B cell (primary cell): ENCODE results near the gene OS9. TPM values are rescaled to one million over a fixed set of nuclear protein-coding genes. Genes with fewer than 3 reads are reported as not detected.
A peak's percentile ranks its signal among the peaks of the same experiment; 100 is the strongest.

ENCODE experiments used
- ATAC-seq: fragments of 200-7000 bp; cut with Tn5 transposase; one replicate; pipeline ENCODE4 v1.10.0; 2021; ENCODE audit warnings: low read depth, mild to moderate bottlenecking, moderate number of reproducible peaks, moderate library complexity
- CTCF ChIA-PET: fragments of 350-600 bp; sonication (Branson Sonifier 250); formaldehyde crosslinking; loops from one replicate; lab custom pipeline; 2021; ENCODE audit warnings: antibody characterized with exemption, inconsistent platforms; lab: Charles Lee
- POLR2A ChIA-PET: fragments of 350-600 bp; sonication (Branson Sonifier 250); formaldehyde crosslinking; loops from one replicate; lab custom pipeline; 2021; ENCODE audit warnings: antibody characterized with exemption; lab: Charles Lee
- DNase-seq: peaks from one replicate; pipeline ENCODE4 v3.0.0; 2013
- H2AFZ ChIP-seq: 2 replicates; pipeline ENCODE4 v1.6.1; 2012; ENCODE audit warnings: mild to moderate bottlenecking, low read depth, low read length; ENCODE audit not compliant: insufficient read depth, poor library complexity, severe bottlenecking
- H3K27ac ChIP-seq, 2 donors: 1 replicate in 1 of 2; 2 replicates in 1 of 2; pipeline ENCODE4 v1.5.1; 2012 to 2013; ENCODE audit warnings: low read length in 2 of 2, mild to moderate bottlenecking in 2 of 2, moderate library complexity in 1 of 2
- H3K27me3 ChIP-seq, 4 experiments: fragments of 200-600 bp in 1 of 4; sonication (generic) in 1 of 4; replicated peaks in 1 of 4; 1 replicate in 2 of 4; 2 replicates in 2 of 4; pipeline versions ENCODE4 v1.6.1 to v1.7.0; 2013 to 2016; ENCODE audit warnings: low read length in 3 of 4, mild to moderate bottlenecking in 2 of 4, mixed read lengths in 1 of 4, moderate library complexity in 1 of 4; ENCODE audit not compliant: insufficient read depth in 4 of 4, control insufficient read depth in 3 of 4; ENCODE audit errors: control extremely low read depth in 1 of 4
- H3K36me3 ChIP-seq, 2 experiments: replicated peaks in 1 of 2; 1 replicate in 1 of 2; 2 replicates in 1 of 2; pipeline versions ENCODE4 v1.6.1 to v1.7.1; 2013; ENCODE audit warnings: low read length in 1 of 2; ENCODE audit not compliant: insufficient read depth in 2 of 2, control insufficient read depth in 1 of 2; ENCODE audit errors: control extremely low read depth in 1 of 2, extremely low read depth in 1 of 2
- H3K4me1 ChIP-seq, 2 donors: fragments of 200-600 bp in 1 of 2; sonication (generic) in 1 of 2; 1 replicate in 1 of 2; 2 replicates in 1 of 2; pipeline versions ENCODE4 v1.5.1 to v1.6.1; 2013 to 2017; ENCODE audit warnings: low read length in 2 of 2; ENCODE audit not compliant: control insufficient read depth in 2 of 2, insufficient read depth in 2 of 2
- H3K4me2 ChIP-seq: replicated peaks from 2 replicates; pipeline ENCODE3; 2012; ENCODE audit warnings: mild to moderate bottlenecking, low read depth, low read length; ENCODE audit not compliant: poor library complexity, severe bottlenecking
- H3K4me3 ChIP-seq, 5 experiments: fragments of 200-600 bp in 1 of 5; sonication (generic) in 1 of 5; 1 replicate in 3 of 5; 2 replicates in 2 of 5; pipeline versions ENCODE4 v1.5.1 to v1.7.0; 2011 to 2016; ENCODE audit warnings: low read length in 4 of 5, mild to moderate bottlenecking in 4 of 5, low read depth in 2 of 5, control low read depth in 1 of 5, moderate library complexity in 1 of 5; ENCODE audit not compliant: insufficient read depth in 1 of 5; ENCODE audit errors: control extremely low read depth in 1 of 5, extremely low read depth in 1 of 5
- H3K79me2 ChIP-seq: fragments of 200-600 bp; sonication (generic); one replicate; pipeline ENCODE4 v1.6.0; 2016; ENCODE audit warnings: low read length; ENCODE audit not compliant: control insufficient read depth, insufficient read depth
- H3K9ac ChIP-seq: fragments of 200-600 bp; sonication (generic); 2 replicates; pipeline ENCODE4 v1.6.1; 2017; ENCODE audit warnings: mild to moderate bottlenecking, low read length, moderate library complexity
- H3K9me3 ChIP-seq, 3 donors: one replicate each; pipeline versions ENCODE4 v1.6.1 to v1.7.1; 2013; ENCODE audit warnings: low read length in 2 of 3; ENCODE audit not compliant: control insufficient read depth in 2 of 3, insufficient read depth in 1 of 3; ENCODE audit errors: control extremely low read depth in 1 of 3
- H4K20me1 ChIP-seq: 2 replicates; pipeline ENCODE4 v1.6.0; 2012; ENCODE audit warnings: mild to moderate bottlenecking, low read length; ENCODE audit not compliant: insufficient read depth, control insufficient read depth, poor library complexity, severe bottlenecking
- H3K27ac Mint-ChIP-seq: one replicate; pipeline ENCODE4 v1.8.0; 2021; ENCODE audit warnings: mixed read lengths
- H3K27me3 Mint-ChIP-seq: one replicate; pipeline ENCODE4 v1.8.0; 2021; ENCODE audit warnings: mixed read lengths
- H3K4me1 Mint-ChIP-seq: one replicate; pipeline ENCODE4 v1.8.0; 2021; ENCODE audit warnings: mixed read lengths
- H3K4me3 Mint-ChIP-seq: one replicate; pipeline ENCODE4 v1.8.0; 2021; ENCODE audit warnings: mixed read lengths
- H3K9me3 Mint-ChIP-seq: one replicate; pipeline ENCODE4 v1.8.0; 2022; ENCODE audit warnings: mixed read lengths; ENCODE audit not compliant: insufficient read depth
- EZH2 ChIP-seq: IDR thresholded peaks from 2 replicates; pipeline ENCODE4 v1.6.1; 2012; ENCODE audit warnings: borderline replicate concordance, low read depth, mild to moderate bottlenecking, moderate library complexity, low read length; ENCODE audit not compliant: insufficient read depth, poor library complexity, severe bottlenecking
- WGBS: methylation state at CpG from one replicate; pipeline ENCODE4 v1.1.5; 2013; ENCODE audit warnings: missing lambda C conversion rate; ENCODE audit not compliant: insufficient coverage; 5-methylcytosine and 5-hydroxymethylcytosine counted together
- intact Hi-C: fragments of 100-400 bp; cut with micrococcal nuclease; formaldehyde crosslinking; loops from one replicate; pipeline ENCODE4 v1.10.0; 2022
- polyA plus RNA-seq: library from polyadenylated mRNA; depleted of rRNA; stranded (reverse); fragments of >200 nt; gene quantifications from 2 replicates; pipeline ENCODE4 v1.2.3, GENCODE V29; 2012
- total RNA-seq, 2 donors: library from RNA; stranded (reverse); fragments of 120-200 nt in 1 of 2; gene quantifications; 1 replicate in 1 of 2; 2 replicates in 1 of 2; pipeline versions ENCODE4 v1.2.3 to v1.2.4, GENCODE V29; 2013 to 2022
- TF ChIP-seq, protein P1 (sequence below): fragments of 200-600 bp; IDR thresholded peaks from one replicate; pipeline ENCODE4 v1.8.0; 2022; ENCODE audit warnings: antibody characterized with exemption, mild to moderate bottlenecking

The OS9 gene
- total and polyA plus RNA-seq, 2 donors (not counting 1 experiment from before 2014, with no cell fraction given): 182 to 234 TPM

- Mint-ChIP-seq H3K4me1 (peaks cover 40% of the 10 kb centered on the region), H3K27ac (no peak overlapping the region), H3K27me3 (peaks cover 7% of the 10 kb centered on the region), H3K4me3 (no peak overlapping the region), H3K9me3 (no peaks in the 10 kb centered on the region)
- H3K27ac ChIP-seq: no peak overlapping the region
- intact Hi-C loops: loop anchor here (5.0 to 10.0 kb wide), 5 partner anchors 73 to 675 kb away; partner anchors contain the start of genes CTDSP2, GLI1, INHBE and MARS1
- peaks cover 18 to 35% of the 10 kb centered on the region in 2 donors for H3K4me1 ChIP-seq
- CTCF ChIA-PET: interaction anchor here (0.7 to 2.1 kb wide), 13 partner anchors 8 to 145 kb away, joined by 3 to 9 read pairs (median 5); partner anchors contain the start of genes EEF1AKMT3 and METTL1
- 50% methylated on average over 2 of the region's 3 CpGs for WGBS
- peak; percentile 56 for DNase-seq
- H3K9me3 ChIP-seq: no peaks in the 10 kb centered on the region
- ATAC-seq: no peak
- H3K36me3 ChIP-seq: peaks cover 1 to 41% of the 10 kb centered on the region in 2 experiments
- peaks cover 75% of the 10 kb centered on the region for H4K20me1 ChIP-seq
- H2AFZ ChIP-seq: no peak overlapping the region
- H3K4me3 ChIP-seq: no peak overlapping the region
- TF ChIP-seq, protein P1, sequence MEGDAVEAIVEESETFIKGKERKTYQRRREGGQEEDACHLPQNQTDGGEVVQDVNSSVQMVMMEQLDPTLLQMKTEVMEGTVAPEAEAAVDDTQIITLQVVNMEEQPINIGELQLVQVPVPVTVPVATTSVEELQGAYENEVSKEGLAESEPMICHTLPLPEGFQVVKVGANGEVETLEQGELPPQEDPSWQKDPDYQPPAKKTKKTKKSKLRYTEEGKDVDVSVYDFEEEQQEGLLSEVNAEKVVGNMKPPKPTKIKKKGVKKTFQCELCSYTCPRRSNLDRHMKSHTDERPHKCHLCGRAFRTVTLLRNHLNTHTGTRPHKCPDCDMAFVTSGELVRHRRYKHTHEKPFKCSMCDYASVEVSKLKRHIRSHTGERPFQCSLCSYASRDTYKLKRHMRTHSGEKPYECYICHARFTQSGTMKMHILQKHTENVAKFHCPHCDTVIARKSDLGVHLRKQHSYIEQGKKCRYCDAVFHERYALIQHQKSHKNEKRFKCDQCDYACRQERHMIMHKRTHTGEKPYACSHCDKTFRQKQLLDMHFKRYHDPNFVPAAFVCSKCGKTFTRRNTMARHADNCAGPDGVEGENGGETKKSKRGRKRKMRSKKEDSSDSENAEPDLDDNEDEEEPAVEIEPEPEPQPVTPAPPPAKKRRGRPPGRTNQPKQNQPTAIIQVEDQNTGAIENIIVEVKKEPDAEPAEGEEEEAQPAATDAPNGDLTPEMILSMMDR: peak; percentile 71
- no peak for TF ChIP-seq EZH2
- no peak overlapping the region for H3K9ac ChIP-seq
- POLR2A ChIA-PET: interaction anchor here (0.5 to 1.6 kb wide), 2 partner anchors 13 to 15 kb away, joined by 4 to 5 read pairs; partner anchors contain the start of genes EEF1AKMT3 and METTL1
- peaks cover 56% of the 10 kb centered on the region for H3K79me2 ChIP-seq
- H3K4me2 ChIP-seq: no peak overlapping the region
- H3K27me3 ChIP-seq: peaks cover 0 to 6% (median 2%) of the 10 kb centered on the region in 4 experiments
These were observed 65.5 kb downstream of the OS9 start for GRCh38 chr12:57759360-57759980.

DNA sequence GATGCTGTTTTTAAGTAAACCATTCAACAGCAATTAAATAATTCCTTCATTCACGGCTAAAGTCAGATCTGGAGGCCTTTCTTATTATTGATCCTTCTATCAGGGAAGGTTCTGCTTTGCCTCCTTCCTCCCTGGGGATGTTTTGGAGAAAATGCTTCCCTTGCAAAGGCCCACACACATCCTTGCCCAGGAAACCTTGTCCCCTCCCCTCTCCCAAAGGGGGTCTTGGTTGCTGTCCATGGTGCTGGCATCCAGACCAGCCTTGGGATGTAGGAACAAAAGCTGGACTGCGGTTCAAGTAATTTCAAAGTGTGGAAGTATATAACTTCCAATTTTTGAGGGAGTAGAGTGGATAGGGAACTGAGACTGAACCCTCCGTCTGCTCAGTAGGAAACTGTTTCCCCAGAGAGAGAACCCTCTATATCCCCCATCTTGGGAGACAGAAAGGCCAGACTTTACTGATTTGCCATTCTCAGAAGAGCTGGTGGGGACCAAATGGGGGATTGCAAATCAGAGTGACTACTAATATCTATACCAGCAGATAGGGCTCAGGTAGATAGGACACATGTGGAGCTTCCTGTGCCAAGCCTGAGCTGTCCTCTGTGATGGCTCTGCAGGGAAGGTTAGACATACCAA lies 66.5 kb downstream of the OS9 start:
- WGBS: 100% methylated on average over 1 of the region's 3 CpGs
- ChIA-PET POLR2A (no interaction called here), CTCF (interaction anchor here (0.6 to 2.1 kb wide), 11 partner anchors 12 to 172 kb away, joined by 3 to 9 read pairs (median 5); partner anchors contain the start of genes EEF1AKMT3 and METTL1)
- Histone ChIP-seq H4K20me1 (peaks cover 79% of the 10 kb centered on the region), H3K27ac (no peak overlapping the region), H3K4me1 (peaks cover 26 to 42% of the 10 kb centered on the region in 2 donors), H3K36me3 (peaks cover 1 to 41% of the 10 kb centered on the region in 2 experiments), H3K9me3 (peaks cover 0 to 6% (median 0%) of the 10 kb centered on the region in 3 donors), H2AFZ (no peak overlapping the region), H3K79me2 (peaks cover 65% of the 10 kb centered on the region), H3K9ac (no peak overlapping the region), H3K4me2 (no peak overlapping the region), H3K4me3 (no peak overlapping the region), H3K27me3 (peaks cover 0 to 16% (median 7%) of the 10 kb centered on the region in 4 experiments)
- peaks cover 14% of the 10 kb centered on the region for H3K27me3 Mint-ChIP-seq
- no peaks in the 10 kb centered on the region for H3K9me3 Mint-ChIP-seq
- H3K4me1 Mint-ChIP-seq: peaks cover 47% of the 10 kb centered on the region
- no peak overlapping the region for H3K27ac Mint-ChIP-seq
- no peak for ATAC-seq
- no peak overlapping the region for H3K4me3 Mint-ChIP-seq
- no peak for DNase-seq
- intact Hi-C loops: no loop called here
- TF ChIP-seq, protein P1: no peak
- TF ChIP-seq EZH2: no peak
